HG02642 (cell line): Measurements from ENCODE around the gene TBC1D1.

Experiments
- ATAC-seq: cut with Tn5 transposase; IDR thresholded peaks from one replicate; pipeline ENCODE4 v1.9.1; 2021; ENCODE audit warnings: mild to moderate bottlenecking; ENCODE audit not compliant: unreplicated experiment, poor library complexity

The TBC1D1 gene

DNA sequence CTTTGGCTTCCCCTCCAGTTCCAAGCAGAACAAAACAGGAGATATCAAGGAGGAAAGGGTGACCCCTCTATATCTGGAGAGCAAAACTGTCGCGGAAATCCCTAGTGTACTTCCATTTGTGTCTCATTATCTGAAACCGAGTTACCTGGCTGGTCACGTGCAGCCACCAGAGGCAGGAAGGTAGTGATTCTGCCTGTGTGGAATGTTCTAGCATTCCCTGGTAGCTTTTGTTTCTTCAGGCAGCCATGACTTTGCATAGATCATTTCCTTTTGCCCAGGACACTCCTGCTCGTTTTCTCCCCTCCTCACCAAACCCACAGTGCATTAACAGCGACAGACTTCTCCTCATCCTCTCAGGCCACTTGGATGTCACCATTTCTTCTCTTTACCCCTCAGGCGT is 177.2 kb downstream of the TBC1D1 start:
- ATAC-seq: no peak

DNA sequence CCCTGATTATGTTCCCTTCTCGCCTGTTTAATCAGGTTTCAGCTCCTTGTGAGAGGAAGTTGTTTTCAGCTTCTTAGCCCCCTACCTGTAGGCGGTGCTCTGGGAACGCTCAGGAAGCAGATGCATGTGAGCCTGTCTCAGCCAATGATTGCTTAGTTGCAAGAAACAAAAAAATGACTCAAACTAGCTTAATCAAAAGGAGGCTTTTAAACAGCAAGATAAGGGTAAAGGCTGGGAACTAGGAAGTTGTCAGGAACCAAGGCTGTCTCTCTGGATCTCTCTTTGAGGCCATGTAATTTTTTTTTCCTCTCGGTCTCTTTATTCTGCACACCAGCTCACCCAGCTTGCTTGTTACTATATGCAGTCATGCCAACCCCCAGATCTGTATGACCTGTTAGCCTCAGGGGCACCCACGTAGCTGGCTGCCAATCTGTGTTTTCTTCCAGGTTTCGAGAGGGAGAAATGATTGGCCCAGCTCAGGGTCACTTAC is 178.4 kb downstream of the TBC1D1 start:
- ATAC-seq: no peak

- no peak for ATAC-seq
These were observed 181.0 kb downstream of the TBC1D1 start for GRCh38 chr4:38071801-38072431.

- no peak for ATAC-seq
These were observed 181.7 kb downstream of the TBC1D1 start for GRCh38 chr4:38072578-38072977.

- no peak for ATAC-seq
These were observed 182.8 kb downstream of the TBC1D1 start for GRCh38 chr4:38073596-38074234.

DNA sequence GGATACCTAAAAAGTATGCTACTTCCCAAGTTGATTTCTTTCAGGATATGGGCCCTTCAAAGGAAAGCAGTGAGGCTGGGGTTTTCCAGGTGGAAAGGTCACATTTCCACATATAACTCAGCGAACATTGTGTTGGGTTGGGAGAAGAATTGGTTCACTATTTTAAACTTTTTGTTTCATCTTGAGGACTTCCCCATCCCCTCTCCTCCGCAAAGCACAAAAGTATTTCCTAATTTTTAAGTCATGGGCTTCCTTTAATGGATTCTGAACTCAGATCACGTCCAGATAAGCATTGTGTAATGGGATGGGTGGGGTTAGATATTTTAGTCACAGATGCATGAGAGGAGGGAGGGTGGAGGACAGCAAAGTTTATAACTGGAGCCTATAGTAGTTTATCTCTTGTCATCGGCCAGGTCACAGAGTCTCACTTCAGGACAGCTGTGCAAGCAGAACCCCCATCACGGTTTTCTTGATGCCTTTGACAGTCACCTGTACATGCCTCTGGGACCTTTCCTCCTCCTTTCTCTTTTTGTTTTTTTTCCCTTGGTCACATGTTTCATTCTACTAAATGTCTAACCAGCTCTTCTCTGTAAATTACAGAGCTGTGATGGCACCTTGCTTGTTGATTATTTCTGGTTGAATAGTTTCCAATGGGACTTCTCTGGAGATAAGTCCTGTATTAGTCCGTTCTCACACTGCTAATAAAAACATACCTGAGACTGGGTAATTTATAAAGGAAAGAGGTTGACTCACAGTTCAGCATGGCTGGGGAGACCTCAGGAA is 184.7 kb downstream of the TBC1D1 start:
- ATAC-seq: no peak

DNA sequence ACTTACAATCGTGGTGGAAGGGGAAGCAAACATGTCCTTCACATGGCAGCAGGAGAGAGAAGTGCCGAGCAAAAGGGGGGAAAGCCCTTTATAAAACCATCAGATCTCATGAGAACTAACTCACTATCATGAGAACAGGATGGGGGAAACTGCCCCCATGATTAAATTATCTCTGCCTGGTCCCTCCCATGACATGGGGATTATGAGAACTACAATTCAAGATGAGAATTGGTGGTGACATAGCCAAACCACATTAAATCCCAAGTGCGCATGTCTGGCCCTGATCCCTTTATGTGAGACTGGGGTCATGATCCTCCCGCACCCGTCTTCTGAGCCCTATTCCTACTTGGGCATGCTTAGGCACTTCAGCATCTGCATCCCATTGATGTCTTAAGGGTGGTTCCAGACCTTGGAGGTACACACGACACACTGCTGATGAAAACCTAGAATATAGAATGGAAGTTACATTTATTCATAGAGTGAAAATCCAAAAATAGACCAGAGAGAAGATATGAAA is 185.3 kb downstream of the TBC1D1 start:
- no peak for ATAC-seq

- no peak for ATAC-seq
These were observed 187.1 kb downstream of the TBC1D1 start for GRCh38 chr4:38077791-38078489.

GRCh38 chr4:38078590-38079421 is 187.9 kb downstream of the TBC1D1 start:
- peak; percentile 35 for ATAC-seq

DNA sequence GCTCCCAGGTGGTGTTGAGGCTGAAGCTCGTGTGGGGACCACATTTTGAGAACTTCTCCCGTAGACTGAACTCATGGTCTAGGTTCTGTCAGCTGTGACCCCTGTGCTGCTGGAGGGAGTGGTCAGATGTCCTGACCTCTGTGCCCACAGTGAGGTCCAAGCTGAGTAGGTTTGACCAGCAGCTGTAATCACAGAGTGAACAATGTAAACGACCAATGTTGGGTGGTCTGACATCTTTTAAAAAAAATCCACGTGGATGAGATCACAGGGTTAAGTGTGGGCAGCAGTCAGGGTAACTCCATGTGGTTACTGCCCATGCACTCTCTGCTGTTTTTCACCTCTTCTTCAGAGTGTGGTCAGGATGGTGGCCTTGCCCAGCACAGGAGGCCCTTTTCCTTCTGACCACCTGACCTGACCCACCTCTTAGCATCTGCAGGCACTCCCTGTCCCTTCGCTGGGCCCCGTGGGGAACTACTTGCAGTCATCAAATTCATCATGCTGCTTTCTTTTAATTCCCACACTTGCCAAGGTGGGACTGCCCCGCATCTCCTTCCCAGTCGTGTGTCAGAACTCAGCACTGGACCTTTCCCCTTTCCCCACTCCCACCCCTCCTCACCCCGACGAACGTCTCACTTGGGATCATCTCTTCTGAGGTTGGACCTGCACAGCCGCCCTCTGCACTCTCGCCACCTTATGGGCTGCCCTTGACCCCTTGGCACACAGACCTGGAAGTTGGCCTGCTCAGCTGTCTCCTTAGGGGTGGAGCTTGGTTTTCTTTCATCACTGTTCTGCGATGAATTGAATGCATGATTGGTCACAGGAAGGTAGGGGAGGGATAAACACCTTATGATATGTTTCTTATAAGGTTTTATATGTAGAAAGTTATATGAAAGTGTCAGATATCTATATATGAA is 189.4 kb downstream of the TBC1D1 start:
- no peak for ATAC-seq

GRCh38 chr4:38082021-38082420 is 191.1 kb downstream of the TBC1D1 start:
- ATAC-seq: no peak

- no peak for ATAC-seq
These were observed 191.8 kb downstream of the TBC1D1 start for GRCh38 chr4:38082424-38083385.

- no peak for ATAC-seq
These were observed 194.2 kb downstream of the TBC1D1 start for GRCh38 chr4:38084877-38085711.

GRCh38 chr4:38085751-38086150 is 194.9 kb downstream of the TBC1D1 start:
- ATAC-seq: no peak

DNA sequence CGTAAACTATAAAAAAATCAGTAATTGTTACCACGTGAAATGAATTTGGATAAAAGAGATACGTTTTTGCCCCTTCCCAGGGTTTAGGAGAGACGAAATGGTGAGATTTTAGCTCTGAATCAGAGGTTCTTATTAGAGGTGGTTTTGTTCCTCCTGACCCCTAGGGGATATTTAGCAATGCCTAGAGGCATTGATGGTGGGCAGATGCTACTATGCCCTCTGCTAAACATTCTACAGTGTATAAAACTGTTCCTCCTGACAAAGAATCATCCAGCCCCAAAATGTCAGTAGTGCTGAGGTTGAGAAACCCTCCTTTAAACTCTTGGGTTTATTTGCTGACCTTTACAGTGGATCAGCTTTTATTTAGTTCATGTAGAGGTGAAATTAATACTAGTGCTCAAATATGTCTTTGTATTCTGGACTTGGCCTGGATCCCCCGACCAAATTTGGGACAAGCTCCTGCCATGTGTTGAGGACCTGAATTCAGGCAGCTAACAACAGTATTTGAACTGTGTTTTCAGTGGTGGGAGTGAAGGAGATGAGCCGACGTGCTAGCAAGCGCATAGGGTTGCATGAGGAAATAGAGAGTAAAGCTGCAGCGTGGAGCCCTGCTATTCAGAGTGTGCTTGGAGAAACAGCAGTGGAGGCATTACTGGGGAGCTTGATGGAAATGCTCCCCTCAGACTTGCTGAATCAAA is 195.4 kb downstream of the TBC1D1 start:
- no peak for ATAC-seq

DNA sequence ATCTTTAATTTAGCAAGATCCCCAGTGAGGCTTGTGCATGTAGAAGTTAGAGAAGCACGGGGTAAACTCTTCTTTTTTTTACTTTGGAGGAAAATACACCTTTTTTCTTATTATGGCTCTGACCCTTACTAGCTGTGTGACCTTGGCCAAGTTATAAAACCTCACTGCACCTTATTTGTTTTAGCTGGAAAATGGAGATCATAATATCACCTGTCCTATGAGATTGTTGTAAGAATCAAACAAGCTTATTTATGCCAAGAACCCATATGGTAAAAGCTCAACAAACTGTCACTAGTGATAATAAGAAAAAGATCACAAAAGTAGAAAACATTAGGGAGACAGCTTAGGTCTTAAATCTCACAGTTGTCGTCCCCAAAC is 196.0 kb downstream of the TBC1D1 start:
- ATAC-seq: no peak
